ENCODE measurements around the gene IL22RA1.

DNA sequence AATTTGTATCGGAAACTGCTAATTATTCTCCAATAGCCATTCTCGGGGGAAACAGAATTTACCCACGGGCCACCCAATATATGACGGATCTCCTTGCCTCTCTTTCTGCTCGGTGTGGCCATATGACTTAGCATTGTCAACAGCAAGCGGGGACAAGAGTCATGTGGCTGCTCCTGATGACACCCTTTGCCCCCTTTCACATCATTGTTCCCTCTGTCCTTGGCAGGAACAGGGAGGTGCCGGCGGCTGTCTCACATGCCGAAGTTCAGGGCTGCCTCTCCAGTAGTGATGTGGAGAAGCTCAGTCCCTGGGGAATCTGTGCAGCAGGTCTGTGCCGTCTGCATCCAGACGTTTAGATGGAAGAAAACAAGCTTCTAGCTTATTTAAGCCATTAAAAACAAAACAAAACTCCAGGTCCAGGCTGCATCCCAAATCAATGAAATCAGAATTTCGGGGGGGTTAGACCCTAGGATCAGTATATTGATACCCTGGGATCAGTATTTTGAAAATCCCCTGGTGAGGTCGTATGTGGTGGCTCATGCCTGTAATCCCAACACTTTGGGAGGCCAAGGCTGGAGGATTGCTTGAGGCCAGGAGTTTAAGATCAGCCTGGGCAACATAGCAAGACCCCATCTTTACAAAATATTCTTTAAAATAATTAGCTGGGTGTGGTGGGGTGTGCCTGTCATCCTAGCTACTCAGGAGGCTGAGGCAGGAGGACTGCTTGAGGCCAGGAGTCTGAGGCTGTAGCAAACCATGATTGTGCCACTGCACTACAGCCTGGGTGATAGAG, 41.8 kb downstream of the IL22RA1 start:
- TF ChIP-seq POLR2AphosphoS5 (IDR thresholded peaks at IDR 0.05), result no peak
- TF ChIP-seq, protein P1, sequence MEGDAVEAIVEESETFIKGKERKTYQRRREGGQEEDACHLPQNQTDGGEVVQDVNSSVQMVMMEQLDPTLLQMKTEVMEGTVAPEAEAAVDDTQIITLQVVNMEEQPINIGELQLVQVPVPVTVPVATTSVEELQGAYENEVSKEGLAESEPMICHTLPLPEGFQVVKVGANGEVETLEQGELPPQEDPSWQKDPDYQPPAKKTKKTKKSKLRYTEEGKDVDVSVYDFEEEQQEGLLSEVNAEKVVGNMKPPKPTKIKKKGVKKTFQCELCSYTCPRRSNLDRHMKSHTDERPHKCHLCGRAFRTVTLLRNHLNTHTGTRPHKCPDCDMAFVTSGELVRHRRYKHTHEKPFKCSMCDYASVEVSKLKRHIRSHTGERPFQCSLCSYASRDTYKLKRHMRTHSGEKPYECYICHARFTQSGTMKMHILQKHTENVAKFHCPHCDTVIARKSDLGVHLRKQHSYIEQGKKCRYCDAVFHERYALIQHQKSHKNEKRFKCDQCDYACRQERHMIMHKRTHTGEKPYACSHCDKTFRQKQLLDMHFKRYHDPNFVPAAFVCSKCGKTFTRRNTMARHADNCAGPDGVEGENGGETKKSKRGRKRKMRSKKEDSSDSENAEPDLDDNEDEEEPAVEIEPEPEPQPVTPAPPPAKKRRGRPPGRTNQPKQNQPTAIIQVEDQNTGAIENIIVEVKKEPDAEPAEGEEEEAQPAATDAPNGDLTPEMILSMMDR (IDR thresholded peaks at IDR 0.05), result no peak
- no peak for TF ChIP-seq POLR2A (IDR thresholded peaks at IDR 0.05)
- no peak for TF ChIP-seq EP300 (IDR thresholded peaks at IDR 0.05)
